Smooth muscle cell (in vitro differentiated cells): Measurements from ENCODE around the gene RPS2. TPM values are rescaled to one million over a fixed set of nuclear protein-coding genes. Genes with fewer than 3 reads are reported as not detected.

Experiments used
- DNase-seq: peaks from one replicate; lab custom pipeline; 2025; ENCODE audit not compliant: unreplicated experiment; lab: John Stamatoyannopoulos, UW
- H2AFZ ChIP-seq: fragments of 200-600 bp; sonication (generic); 2 replicates; pipeline ENCODE4 v1.6.0; 2016; ENCODE audit warnings: antibody characterized with exemption, low read depth, mild to moderate bottlenecking
- H3F3A ChIP-seq: fragments of 200-600 bp; sonication (generic); 2 replicates; pipeline ENCODE4 v1.6.0; 2017; ENCODE audit warnings: antibody characterized with exemption, low read depth
- H3K27ac ChIP-seq: fragments of 200-600 bp; sonication (generic); 2 replicates; pipeline ENCODE4 v1.5.1; 2016; ENCODE audit warnings: low read depth, mild to moderate bottlenecking
- H3K27me3 ChIP-seq: fragments of 200-600 bp; sonication (generic); 2 replicates; pipeline ENCODE4 v1.6.1; 2016; ENCODE audit warnings: low read depth, mild to moderate bottlenecking
- H3K36me3 ChIP-seq: fragments of 200-600 bp; sonication (generic); 2 replicates; pipeline ENCODE4 v1.5.1; 2016; ENCODE audit warnings: low read depth
- H3K4me1 ChIP-seq: fragments of 200-600 bp; sonication (generic); 2 replicates; pipeline ENCODE4 v1.5.1; 2016; ENCODE audit warnings: low read depth
- H3K4me2 ChIP-seq: fragments of 200-600 bp; sonication (generic); 2 replicates; pipeline ENCODE4 v1.6.0; 2016; ENCODE audit warnings: mild to moderate bottlenecking
- H3K4me3 ChIP-seq: fragments of 200-600 bp; sonication (generic); 2 replicates; pipeline ENCODE4 v1.5.1; 2016; ENCODE audit warnings: mild to moderate bottlenecking
- H3K79me2 ChIP-seq: fragments of 200-600 bp; sonication (generic); 2 replicates; pipeline ENCODE4 v1.6.0; 2016; ENCODE audit warnings: low read depth, mild to moderate bottlenecking
- H3K9ac ChIP-seq: fragments of 200-600 bp; sonication (generic); 2 replicates; pipeline ENCODE4 v1.6.0; 2016; ENCODE audit warnings: low read depth
- H3K9me3 ChIP-seq: fragments of 200-600 bp; sonication (generic); replicated peaks from 2 replicates; pipeline ENCODE4 v1.5.1; 2016; ENCODE audit warnings: low read depth
- H4K20me1 ChIP-seq: fragments of 200-600 bp; sonication (generic); 2 replicates; pipeline ENCODE4 v1.6.0; 2016; ENCODE audit warnings: low read depth
- CTCF ChIP-seq: fragments of 200-600 bp; sonication (generic); IDR thresholded peaks from 2 replicates; pipeline ENCODE4 v1.5.1; 2017; ENCODE audit warnings: borderline replicate concordance, mild to moderate bottlenecking, antibody characterized with exemption; ENCODE audit not compliant: insufficient read depth, poor library complexity, severe bottlenecking
- WGBS: methylation state at CpG from one replicate; pipeline ENCODE4 v1.1.7; 2016; ENCODE audit warnings: low lambda C conversion rate; 5-methylcytosine and 5-hydroxymethylcytosine counted together
- polyA plus RNA-seq: library from polyadenylated mRNA; unstranded; fragments of >200 nt; fragmentation: Nextera tagmentation; extraction: Ambion mirVana; gene quantifications from 2 replicates; pipeline ENCODE4 v1.2.1, GENCODE V29; 2016
- total RNA-seq: library from RNA; depleted of rRNA; stranded (reverse); fragments of >200 nt; gene quantifications from 2 replicates; pipeline ENCODE4 v1.2.3, GENCODE V29; 2014

RPS2 gene
- total and polyA plus RNA-seq, 2 experiments from 2014 or later, result 2,041 to 2,576 TPM

DNA sequence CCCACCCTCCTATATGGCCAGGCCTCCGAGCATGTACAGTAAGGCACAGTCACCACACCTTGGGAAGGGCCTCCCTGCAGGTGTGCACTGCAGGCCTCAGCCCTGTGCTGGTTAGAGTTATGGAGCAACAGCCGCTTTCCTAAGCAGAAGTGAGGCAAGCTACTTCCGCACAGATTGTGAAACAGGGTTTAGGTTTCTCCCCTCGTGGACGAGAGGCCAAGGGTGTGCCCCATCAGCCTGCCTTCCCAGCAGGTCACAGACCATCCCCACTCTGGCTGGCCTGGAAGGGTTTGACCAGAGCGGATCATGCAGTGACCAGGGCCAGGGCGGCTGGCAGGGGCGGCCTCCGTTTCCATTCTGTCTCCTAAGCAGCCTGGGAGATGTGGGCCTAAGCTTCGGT, 26.3 kb downstream of the RPS2 start:
- Histone ChIP-seq H3F3A (no peaks in the 10 kb centered on the region), H4K20me1 (no peaks in the 10 kb centered on the region), H3K4me3 (no peak overlapping the region), H3K27me3 (no peaks in the 10 kb centered on the region), H3K36me3 (no peaks in the 10 kb centered on the region), H3K79me2 (no peaks in the 10 kb centered on the region), H2AFZ (no peak overlapping the region), H3K9ac (no peak overlapping the region), H3K9me3 (no peaks in the 10 kb centered on the region), H3K4me2 (no peak overlapping the region), H3K4me1 (peaks cover 7% of the 10 kb centered on the region), H3K27ac (no peak overlapping the region)
- no peak for TF ChIP-seq CTCF
- 98% methylated on average over 10 of the region's 10 CpGs for WGBS
- DNase-seq, result no peak

DNA sequence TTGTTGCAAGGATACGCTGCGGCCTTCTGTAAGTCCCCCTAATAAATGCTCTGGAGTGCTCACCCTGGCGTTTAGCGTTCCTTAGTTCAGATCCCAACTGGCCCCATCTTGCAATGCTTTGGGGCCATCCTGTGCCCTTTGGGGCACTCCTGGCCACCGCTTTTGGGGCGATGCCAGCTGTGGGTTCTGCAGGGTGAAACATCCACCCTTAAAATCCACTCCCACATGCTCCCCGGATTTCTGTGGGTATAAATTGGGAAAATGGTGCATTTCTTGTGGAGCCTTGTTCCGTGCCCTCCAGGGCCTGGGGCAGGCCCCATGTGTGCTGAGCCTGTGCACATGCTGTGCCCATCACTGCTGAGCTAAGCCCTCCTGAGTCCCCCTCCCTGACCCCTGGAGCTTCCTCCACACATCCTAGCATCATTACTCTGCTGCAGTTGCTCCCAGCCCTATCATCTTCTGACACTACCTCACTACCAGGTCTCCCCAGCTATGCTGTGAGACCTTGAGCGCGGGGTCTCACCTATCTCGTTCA, 27.6 kb downstream of the RPS2 start:
- no peak overlapping the region for H2AFZ ChIP-seq
- no peaks in the 10 kb centered on the region for H3K36me3 ChIP-seq
- WGBS, result 98% methylated on average over 11 of the region's 11 CpGs
- H3F3A ChIP-seq, result no peaks in the 10 kb centered on the region
- no peak overlapping the region for H3K4me3 ChIP-seq
- no peaks in the 10 kb centered on the region for H3K79me2 ChIP-seq
- H3K9me3 ChIP-seq, result no peaks in the 10 kb centered on the region
- no peaks in the 10 kb centered on the region for H4K20me1 ChIP-seq
- no peak overlapping the region for H3K27ac ChIP-seq
- H3K9ac ChIP-seq, result no peak overlapping the region
- TF ChIP-seq CTCF, result no peak
- no peak for DNase-seq
- H3K27me3 ChIP-seq, result no peaks in the 10 kb centered on the region
- peaks cover under 1% of the 10 kb centered on the region for H3K4me1 ChIP-seq
- no peak overlapping the region for H3K4me2 ChIP-seq

GRCh38 chr16:1933097-1933661, 31.4 kb downstream of the RPS2 start:
- Histone ChIP-seq H4K20me1 (no peaks in the 10 kb centered on the region), H3K4me1 (peaks cover 5% of the 10 kb centered on the region), H3K4me3 (no peak overlapping the region), H3K9ac (no peak overlapping the region), H3K4me2 (no peak overlapping the region), H3K79me2 (no peaks in the 10 kb centered on the region), H3K27ac (no peak overlapping the region), H3K9me3 (no peaks in the 10 kb centered on the region), H3K36me3 (no peaks in the 10 kb centered on the region), H3F3A (no peaks in the 10 kb centered on the region), H2AFZ (no peak overlapping the region), H3K27me3 (no peaks in the 10 kb centered on the region)
- DNase-seq, result no peak
- 83% methylated on average over 23 of the region's 23 CpGs for WGBS
- TF ChIP-seq CTCF, result no peak
